Measurements from ENCODE around the gene RASGRP4.
"Not testable (repeated sequence)": the region's sequence is repeated elsewhere in the genome, so short reads cannot be mapped to it uniquely, and the experiment has no call there.

Gene RASGRP4

DNA sequence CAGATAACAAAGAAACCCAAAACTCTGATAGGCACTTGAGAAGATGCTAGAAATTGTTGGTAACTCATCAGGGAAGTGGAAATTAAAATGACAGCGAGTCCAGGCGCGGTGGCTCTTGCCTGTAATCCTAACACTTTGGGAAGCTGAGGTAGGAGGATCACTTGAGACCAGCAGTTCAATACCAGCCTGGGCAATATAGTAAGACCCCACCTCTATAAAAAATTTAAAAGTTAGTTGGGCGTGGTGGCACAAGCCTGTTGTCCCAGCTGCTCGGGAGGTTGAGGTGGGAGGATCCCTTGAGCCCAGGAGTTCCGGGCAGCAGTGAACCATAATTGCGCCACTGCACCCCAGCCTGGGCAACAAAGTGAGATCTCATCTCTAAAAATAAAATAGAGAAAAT, 4.9 kb upstream of the RASGRP4 start:
- TF ChIP-seq, protein P1, sequence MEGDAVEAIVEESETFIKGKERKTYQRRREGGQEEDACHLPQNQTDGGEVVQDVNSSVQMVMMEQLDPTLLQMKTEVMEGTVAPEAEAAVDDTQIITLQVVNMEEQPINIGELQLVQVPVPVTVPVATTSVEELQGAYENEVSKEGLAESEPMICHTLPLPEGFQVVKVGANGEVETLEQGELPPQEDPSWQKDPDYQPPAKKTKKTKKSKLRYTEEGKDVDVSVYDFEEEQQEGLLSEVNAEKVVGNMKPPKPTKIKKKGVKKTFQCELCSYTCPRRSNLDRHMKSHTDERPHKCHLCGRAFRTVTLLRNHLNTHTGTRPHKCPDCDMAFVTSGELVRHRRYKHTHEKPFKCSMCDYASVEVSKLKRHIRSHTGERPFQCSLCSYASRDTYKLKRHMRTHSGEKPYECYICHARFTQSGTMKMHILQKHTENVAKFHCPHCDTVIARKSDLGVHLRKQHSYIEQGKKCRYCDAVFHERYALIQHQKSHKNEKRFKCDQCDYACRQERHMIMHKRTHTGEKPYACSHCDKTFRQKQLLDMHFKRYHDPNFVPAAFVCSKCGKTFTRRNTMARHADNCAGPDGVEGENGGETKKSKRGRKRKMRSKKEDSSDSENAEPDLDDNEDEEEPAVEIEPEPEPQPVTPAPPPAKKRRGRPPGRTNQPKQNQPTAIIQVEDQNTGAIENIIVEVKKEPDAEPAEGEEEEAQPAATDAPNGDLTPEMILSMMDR (IDR thresholded peaks at IDR 0.05; ENCODE audit: extremely low read depth, insufficient read depth, missing control alignments), result no peak
- in situ Hi-C loops (cut with MboI; ENCODE audit: low pct_unique_long_range_greater_than_20kb, low sequenced_read_pairs, unreplicated experiment), result no loop called here
- no peak for DNase-seq (ENCODE audit: low spot score)

DNA sequence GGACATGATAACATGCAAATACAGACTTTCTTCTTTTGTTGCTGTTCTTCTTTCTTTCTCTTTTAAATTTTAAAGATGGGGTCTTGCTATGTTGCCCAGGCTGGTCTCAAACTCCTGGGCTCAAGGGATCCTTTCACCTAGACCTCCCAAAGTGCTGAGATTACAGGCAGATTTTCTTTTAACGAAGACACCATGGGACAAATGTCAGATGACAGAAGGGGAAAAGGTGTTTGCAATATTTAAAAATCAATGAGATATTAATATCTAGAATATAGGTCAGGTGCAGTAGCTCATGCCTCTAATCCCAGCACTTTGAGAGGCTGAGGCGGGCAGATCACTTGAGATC, 3.8 kb upstream of the RASGRP4 start:
- in situ Hi-C loops (cut with MboI; ENCODE audit: low pct_unique_long_range_greater_than_20kb, low sequenced_read_pairs, unreplicated experiment), result no loop called here
- TF ChIP-seq, protein P1 (IDR thresholded peaks at IDR 0.05; ENCODE audit: extremely low read depth, insufficient read depth, missing control alignments), result no peak

DNA sequence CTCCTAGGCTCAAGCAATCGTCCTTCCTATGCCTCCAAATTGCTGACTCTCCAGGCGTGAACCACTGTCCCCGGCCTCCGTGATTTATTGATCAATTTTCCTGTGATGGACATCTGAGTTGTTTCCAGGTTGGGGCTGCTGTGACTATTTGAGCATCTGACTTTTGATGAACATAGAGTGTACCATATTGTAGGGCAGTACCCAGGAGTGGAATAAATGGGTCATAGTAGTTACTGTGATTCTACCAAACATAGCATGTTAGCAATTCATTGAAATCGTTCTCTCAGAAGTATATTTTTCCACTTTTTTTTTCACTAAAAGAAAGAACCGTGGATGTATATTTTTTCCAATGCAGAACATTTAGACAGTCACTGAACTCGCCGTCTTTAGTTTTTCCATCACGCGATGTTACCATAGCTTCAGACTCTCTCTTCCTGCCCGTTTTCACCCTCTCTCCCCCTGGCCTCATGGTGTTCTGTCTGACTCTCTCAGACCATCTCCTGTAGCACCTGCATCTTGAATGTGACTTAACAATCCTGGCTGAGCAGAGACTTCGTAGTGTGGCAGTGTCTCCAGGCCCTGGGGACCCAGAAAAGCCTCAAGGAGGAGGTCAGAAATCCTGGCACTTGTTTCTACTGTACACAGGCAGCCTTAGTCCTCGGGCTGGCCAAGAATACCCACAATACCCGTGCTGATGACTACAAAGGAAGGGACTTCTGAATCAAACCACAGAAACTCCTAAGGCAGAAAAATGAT, 3.2 kb upstream of the RASGRP4 start:
- TF ChIP-seq, protein P1 (IDR thresholded peaks at IDR 0.05; ENCODE audit: extremely low read depth, insufficient read depth, missing control alignments), result no peak
- in situ Hi-C loops (cut with MboI; ENCODE audit: low pct_unique_long_range_greater_than_20kb, low sequenced_read_pairs, unreplicated experiment), result no loop called here
- peak; percentile 18 for DNase-seq (ENCODE audit: low spot score)

More for the DNA sequence above, 3.8 kb upstream of the RASGRP4 start:
- no peak for DNase-seq (ENCODE audit: low spot score)

DNA sequence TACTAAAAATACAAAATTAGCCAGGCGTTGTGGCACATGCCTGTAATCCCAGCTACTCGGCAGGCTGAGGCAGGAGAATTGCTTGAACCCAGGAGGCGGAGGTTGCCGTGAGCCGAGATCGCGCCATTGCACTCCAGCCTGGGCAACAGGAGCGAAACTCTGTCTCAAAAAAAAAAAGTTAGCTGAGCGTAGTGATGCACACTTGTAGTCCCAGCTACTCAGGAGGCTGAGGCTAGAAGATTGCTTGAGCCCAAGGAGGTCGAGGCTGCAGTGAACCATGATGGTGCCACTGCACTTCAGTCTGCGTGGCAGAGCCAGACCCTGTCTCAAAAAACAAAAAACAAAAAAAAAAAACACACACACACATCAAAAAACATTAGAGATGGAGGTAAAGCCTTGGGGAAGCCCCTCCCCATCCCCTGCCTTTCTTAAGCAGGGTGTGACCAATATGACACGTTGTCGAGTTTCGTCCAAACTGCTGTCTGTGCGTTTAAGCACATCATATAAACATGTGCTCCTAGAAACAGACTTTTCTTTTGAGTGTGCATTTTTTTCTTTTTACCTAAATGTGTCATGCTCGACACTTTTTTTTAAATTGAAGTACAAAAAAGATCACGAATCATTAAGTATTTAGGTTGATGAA, 1.1 kb upstream of the RASGRP4 start:
- DNase-seq (ENCODE audit: low spot score), result peak; percentile 81
- in situ Hi-C loops (cut with MboI; ENCODE audit: low pct_unique_long_range_greater_than_20kb, low sequenced_read_pairs, unreplicated experiment), result not testable (repeated sequence)

DNA sequence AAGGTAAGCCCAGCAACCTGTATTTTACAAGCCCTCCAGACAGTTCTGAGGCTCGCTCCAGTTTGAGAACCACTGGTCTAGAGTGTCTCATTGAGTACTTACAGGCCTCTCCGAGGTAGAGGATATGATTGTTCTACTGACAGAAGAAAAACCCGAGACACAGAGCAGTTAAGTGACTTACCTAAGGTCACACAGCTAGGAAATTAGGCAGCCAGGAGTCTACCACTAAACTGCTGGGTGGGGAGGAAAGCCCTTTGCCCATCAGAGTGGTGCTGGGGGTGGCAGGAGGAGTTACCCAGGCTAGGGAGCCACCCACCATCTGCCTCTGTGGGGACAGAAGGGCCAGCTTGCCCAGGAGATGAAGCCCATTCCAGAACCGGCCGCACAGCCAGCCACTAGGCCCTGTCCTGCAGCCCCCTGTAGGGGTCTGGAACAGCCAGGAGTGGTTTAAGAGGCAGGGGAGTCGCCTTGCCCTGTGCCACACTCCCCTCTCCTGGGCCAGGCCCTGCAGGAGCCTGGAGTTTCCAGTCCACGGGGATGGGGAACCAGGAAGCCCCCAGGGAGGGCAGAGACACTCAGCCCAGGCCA, 703 bp downstream of the RASGRP4 start:
- in situ Hi-C loops (cut with MboI; ENCODE audit: low pct_unique_long_range_greater_than_20kb, low sequenced_read_pairs, unreplicated experiment), result no loop called here
- TF ChIP-seq, protein P1 (IDR thresholded peaks at IDR 0.05; ENCODE audit: extremely low read depth, insufficient read depth, missing control alignments), result no peak
- DNase-seq (ENCODE audit: low spot score), result no peak

DNA sequence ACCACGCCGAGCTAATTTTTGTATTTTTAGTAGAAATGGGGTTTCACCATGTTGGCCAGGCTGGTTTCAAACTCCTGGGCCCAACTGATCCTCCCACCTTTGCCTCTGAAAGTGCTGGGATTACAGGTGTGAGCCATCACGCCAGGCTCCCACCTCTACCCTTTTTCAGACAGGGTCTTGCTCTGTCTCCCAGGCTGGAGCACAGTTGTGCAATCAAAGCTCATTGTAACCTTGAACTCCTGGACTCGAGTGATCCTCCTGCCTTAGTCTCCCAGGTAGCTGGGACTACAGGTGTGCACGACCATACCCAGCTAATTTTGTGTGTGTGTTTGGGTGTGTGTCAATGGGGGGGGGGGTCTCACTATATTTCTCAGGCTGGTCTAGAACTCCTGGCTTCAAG, 1.7 kb downstream of the RASGRP4 start:
- TF ChIP-seq, protein P1 (IDR thresholded peaks at IDR 0.05; ENCODE audit: extremely low read depth, insufficient read depth, missing control alignments), result no peak
- in situ Hi-C loops (cut with MboI; ENCODE audit: low pct_unique_long_range_greater_than_20kb, low sequenced_read_pairs, unreplicated experiment), result loop anchor here (25.0 kb wide), 1 partner anchor 513 kb away; the partner anchor contains the start of genes MRPS12 and SARS2
- DNase-seq (ENCODE audit: low spot score), result no peak

DNA sequence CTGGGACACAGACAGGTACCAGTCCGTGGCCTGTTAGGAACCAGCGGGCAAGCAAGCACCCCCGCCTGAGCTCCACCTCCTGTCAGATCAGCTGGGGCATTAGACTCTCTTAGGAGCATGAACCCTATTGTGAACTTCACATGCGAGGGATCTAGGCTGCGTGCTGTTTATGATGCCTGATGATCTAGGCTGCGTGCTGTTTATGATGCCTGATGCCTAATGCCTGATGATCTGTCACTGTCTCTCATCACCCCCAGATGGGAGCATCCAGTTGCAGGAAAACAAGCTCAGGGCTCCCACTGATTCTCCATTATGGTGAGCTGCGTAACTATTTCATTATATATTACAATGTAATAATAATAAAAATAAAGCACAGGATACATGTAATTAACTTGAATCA, 3.6 kb downstream of the RASGRP4 start:
- TF ChIP-seq, protein P1 (IDR thresholded peaks at IDR 0.05; ENCODE audit: extremely low read depth, insufficient read depth, missing control alignments), result no peak
- DNase-seq (ENCODE audit: low spot score), result no peak
- in situ Hi-C loops (cut with MboI; ENCODE audit: low pct_unique_long_range_greater_than_20kb, low sequenced_read_pairs, unreplicated experiment), result loop anchor here (25.0 kb wide), 1 partner anchor 515 kb away; the partner anchor contains the start of genes MRPS12 and SARS2

Data from GM13977 (cell line).